ENCODE measurements around the gene GUSB. TPM values are rescaled to one million over a fixed set of nuclear protein-coding genes. Genes with fewer than 3 reads are reported as not detected.

GUSB gene
- total and polyA plus RNA-seq, 2 of the 4 experiments (the other 2 are of a cell fraction), result 12.9 to 47.7 TPM

- no peak for ATAC-seq (ENCODE audit: low read depth)
- dilution Hi-C loops (cut with HindIII; ENCODE audit: low sequenced_read_pairs, unreplicated experiment), result no loop called here
- Histone ChIP-seq H4K91ac (ENCODE audit: insufficient read depth, low read depth, low read length) (no peak overlapping the region), H2BK20ac (ENCODE audit: low read depth, low read length) (no peak overlapping the region), H4K5ac (ENCODE audit: low read depth, low read length) (no peak overlapping the region), H3K23ac (ENCODE audit: low read depth, low read length) (no peak overlapping the region), H4K8ac (ENCODE audit: low read depth in 2 of 2, low read length in 2 of 2) (no peak overlapping the region), H3K9ac (ENCODE audit: low read depth, low read length) (no peak overlapping the region), H3K79me1 (ENCODE audit: low read depth in 1 of 2, low read length in 2 of 2) (peaks cover 0 to 11% of the 10 kb centered on the region in 2 experiments; a peak in 3 of 4 replicates), H3K14ac (replicated peaks; ENCODE audit: low read depth, low read length) (no peak overlapping the region), H2BK120ac (ENCODE audit: low read depth, low read length) (no peak overlapping the region), H2AK9ac (replicated peaks; ENCODE audit: low read depth, low read length, poor library complexity) (no peak overlapping the region), H2AFZ (replicated peaks; ENCODE audit: low read length, poor library complexity) (no peak overlapping the region), H3K56ac (ENCODE audit: extremely low read depth, insufficient read depth, low read length) (no peak overlapping the region), H3K4me3 (ENCODE audit: insufficient read depth, low read depth, low read length) (no peak overlapping the region), H2AK5ac (ENCODE audit: low read depth, low read length) (no peak overlapping the region), H3K9me3 (ENCODE audit: control insufficient read depth, insufficient read depth, low read length) (no peaks in the 10 kb centered on the region), H3K27me3 (ENCODE audit: control insufficient read depth, insufficient read depth, low read length) (no peaks in the 10 kb centered on the region), H3K4me2 (ENCODE audit: low read depth, low read length) (no peak overlapping the region), H2BK5ac (ENCODE audit: low read depth, low read length, poor library complexity, severe bottlenecking) (no peak overlapping the region), H3K4me1 (ENCODE audit: control insufficient read depth, insufficient read depth, low read length) (no peaks in the 10 kb centered on the region), H2BK15ac (ENCODE audit: low read depth, low read length) (no peak overlapping the region), H3K18ac (ENCODE audit: low read depth, low read length) (no peak overlapping the region), H4K20me1 (ENCODE audit: insufficient read depth, low read length) (peaks cover 4% of the 10 kb centered on the region), H3K36me3 (ENCODE audit: control insufficient read depth, insufficient read depth, low read length) (peaks cover 40% of the 10 kb centered on the region), H3K27ac (ENCODE audit: insufficient read depth, low read length) (no peak overlapping the region), H3K9me1 (ENCODE audit: insufficient read depth, low read length) (no peaks in the 10 kb centered on the region; the same call in 1 of the 2 replicates), H3K4ac (ENCODE audit: low read depth, low read length) (no peak overlapping the region)
- no TSS peak for BruUV-seq (replicated peaks)
- CTCF ChIA-PET, result no interaction called here
- TF ChIP-seq FOS (IDR thresholded peaks at IDR 0.05; ENCODE audit: low read depth, low read length), result no peak
- TF ChIP-seq POLR2A (IDR thresholded peaks at IDR 0.05; ENCODE audit: low read depth, low read length), result no peak
- TF ChIP-seq MAZ (IDR thresholded peaks at IDR 0.05; ENCODE audit: borderline replicate concordance, low read depth, low read length), result no peak
- no peak for TF ChIP-seq RAD21 (IDR thresholded peaks at IDR 0.05; ENCODE audit: low read length)
- TF ChIP-seq NFE2L2 (IDR thresholded peaks at IDR 0.05; ENCODE audit: low read depth, low read length), result no peak
- TF ChIP-seq BHLHE40 (IDR thresholded peaks at IDR 0.05; ENCODE audit: low read depth, low read length), result no peak
- TF ChIP-seq MAFK (IDR thresholded peaks at IDR 0.05; ENCODE audit: low read depth, low read length), result no peak
- TF ChIP-seq, protein P1, sequence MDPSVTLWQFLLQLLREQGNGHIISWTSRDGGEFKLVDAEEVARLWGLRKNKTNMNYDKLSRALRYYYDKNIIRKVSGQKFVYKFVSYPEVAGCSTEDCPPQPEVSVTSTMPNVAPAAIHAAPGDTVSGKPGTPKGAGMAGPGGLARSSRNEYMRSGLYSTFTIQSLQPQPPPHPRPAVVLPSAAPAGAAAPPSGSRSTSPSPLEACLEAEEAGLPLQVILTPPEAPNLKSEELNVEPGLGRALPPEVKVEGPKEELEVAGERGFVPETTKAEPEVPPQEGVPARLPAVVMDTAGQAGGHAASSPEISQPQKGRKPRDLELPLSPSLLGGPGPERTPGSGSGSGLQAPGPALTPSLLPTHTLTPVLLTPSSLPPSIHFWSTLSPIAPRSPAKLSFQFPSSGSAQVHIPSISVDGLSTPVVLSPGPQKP (IDR thresholded peaks at IDR 0.05; ENCODE audit: borderline replicate concordance, low read depth, low read length), result no peak
- no peak for TF ChIP-seq SMC3 (IDR thresholded peaks at IDR 0.05; ENCODE audit: low read depth, low read length)
- no peak for TF ChIP-seq CHD1 (IDR thresholded peaks at IDR 0.05; ENCODE audit: low read depth, low read length)
- no peak for TF ChIP-seq RCOR1 (IDR thresholded peaks at IDR 0.05; ENCODE audit: insufficient replicate concordance, low read length)
- TF ChIP-seq, protein P2, sequence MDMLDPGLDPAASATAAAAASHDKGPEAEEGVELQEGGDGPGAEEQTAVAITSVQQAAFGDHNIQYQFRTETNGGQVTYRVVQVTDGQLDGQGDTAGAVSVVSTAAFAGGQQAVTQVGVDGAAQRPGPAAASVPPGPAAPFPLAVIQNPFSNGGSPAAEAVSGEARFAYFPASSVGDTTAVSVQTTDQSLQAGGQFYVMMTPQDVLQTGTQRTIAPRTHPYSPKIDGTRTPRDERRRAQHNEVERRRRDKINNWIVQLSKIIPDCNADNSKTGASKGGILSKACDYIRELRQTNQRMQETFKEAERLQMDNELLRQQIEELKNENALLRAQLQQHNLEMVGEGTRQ (IDR thresholded peaks at IDR 0.05; ENCODE audit: low read depth, low read length), result no peak
- no peak for TF ChIP-seq RFX5 (IDR thresholded peaks at IDR 0.05; ENCODE audit: low read depth, low read length)
- no peak for TF ChIP-seq CTCF (conservative IDR thresholded peaks at IDR 0.05; ENCODE audit: low read depth, low read length)
- TF ChIP-seq MXI1 (IDR thresholded peaks at IDR 0.05; ENCODE audit: borderline replicate concordance, low read depth, low read length), result no peak
- no peak for TF ChIP-seq CEBPB (IDR thresholded peaks at IDR 0.05; ENCODE audit: low read depth, low read length)
- no CpG with 5 or more reads among the region's 6 CpGs for WGBS, 2 experiments (ENCODE audit: extremely low coverage in 2 of 2, insufficient read length in 1 of 2)
- DNase-seq, result no peak
- intact Hi-C loops (cut with micrococcal nuclease), result no loop called here
- POLR2A ChIA-PET (ENCODE audit: unreplicated experiment), result no interaction called here
- in situ Hi-C loops (cut with MboI; ENCODE audit: low sequenced_read_pairs), result loop anchor here (25.0 kb wide), 1 partner anchor 225 kb away; no protein-coding TSS in a partner anchor
Observed at GRCh38 chr7:65962033-65962432, 20.0 kb downstream of the GUSB start.

Data from IMR-90 (cell line).